Measurements from ENCODE around the gene HNMT.

Gene HNMT

GRCh38 chr2:137976274-137976673 is 12.0 kb downstream of the HNMT start:
- no peak for TF ChIP-seq CTCF (conservative IDR thresholded peaks at IDR 0.05)
- peak overlapping the region; percentile 93 for H3K27ac ChIP-seq

DNA sequence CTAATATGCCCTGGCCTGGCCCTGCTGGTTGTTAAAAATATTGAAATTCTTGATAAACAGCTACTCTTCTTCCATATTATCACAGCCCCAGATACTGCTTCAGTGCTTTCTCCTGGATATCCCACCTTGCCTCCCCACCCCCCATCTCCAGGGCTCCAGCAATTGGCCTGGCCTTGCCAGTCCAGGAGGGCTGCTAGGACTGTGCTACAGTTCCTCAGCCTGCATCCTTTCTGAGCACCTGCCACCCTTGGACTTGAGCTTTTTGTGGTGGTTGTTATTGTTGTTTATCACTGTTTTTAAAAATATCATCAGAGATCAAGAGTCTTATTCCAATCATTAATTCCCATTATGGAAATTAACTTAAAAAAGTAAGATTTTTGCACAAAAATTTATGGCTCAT is 13.5 kb downstream of the HNMT start:
- TF ChIP-seq CTCF (conservative IDR thresholded peaks at IDR 0.05), result no peak
- peak overlapping the region; percentile 93; the same call in 1 of the 2 replicates for H3K27ac ChIP-seq

GRCh38 chr2:137980459-137980858 is 16.2 kb downstream of the HNMT start:
- no peak for TF ChIP-seq CTCF (conservative IDR thresholded peaks at IDR 0.05)

DNA sequence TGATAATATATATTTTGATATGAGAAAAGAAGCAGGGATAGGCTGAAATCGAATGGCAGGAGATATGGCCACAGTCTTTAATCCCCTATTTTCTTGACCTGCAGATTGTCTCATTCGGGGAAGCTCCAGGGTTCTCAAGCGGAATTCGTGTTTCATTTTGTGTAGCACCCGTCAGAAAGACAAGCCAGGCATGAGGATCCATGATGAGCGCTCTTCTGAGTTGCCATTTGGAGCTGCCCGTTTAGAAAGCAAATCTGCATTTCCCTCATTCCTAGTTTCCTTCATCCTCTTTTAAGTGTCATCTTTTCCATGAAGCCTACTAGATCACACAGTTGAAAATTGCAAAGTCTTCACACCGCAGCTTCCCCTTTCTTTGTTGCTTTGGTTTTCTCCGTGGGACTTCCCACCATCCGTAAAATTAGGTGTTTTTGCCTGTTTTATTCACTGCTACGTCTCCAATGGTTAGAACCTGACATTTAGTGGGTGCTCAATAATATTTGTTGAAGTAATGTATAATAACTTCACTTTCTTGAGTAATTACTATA is 16.9 kb downstream of the HNMT start:
- H3K27ac ChIP-seq, result no peak overlapping the region
- TF ChIP-seq CTCF (conservative IDR thresholded peaks at IDR 0.05), result no peak

More at GRCh38 chr2:137980459-137980858, 16.2 kb downstream of the HNMT start:
- no peak overlapping the region for H3K27ac ChIP-seq

GRCh38 chr2:137983581-137983980 is 19.3 kb downstream of the HNMT start:
- no peak overlapping the region for H3K27ac ChIP-seq
- TF ChIP-seq CTCF (conservative IDR thresholded peaks at IDR 0.05), result no peak

DNA sequence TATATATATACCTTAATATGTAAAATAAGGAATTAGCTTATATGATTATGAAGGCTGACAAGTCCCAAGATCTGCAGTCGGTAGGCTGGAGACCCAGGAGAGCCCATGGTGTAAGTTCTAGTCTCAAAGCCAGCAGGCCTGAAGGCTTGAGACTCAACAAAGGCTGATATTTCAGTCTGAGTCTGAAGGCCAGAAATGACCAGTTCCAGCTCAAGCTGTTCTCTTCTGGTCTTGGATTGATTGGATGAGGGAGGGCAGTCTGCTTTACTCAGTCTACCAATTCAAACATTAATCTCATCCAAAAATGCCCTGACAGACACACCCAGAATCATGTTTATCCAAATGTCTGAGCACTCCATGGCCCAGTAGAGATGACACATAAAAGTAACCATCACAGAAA is 22.0 kb downstream of the HNMT start:
- no peak for TF ChIP-seq CTCF (conservative IDR thresholded peaks at IDR 0.05)

GRCh38 chr2:137987011-137987410 is 22.7 kb downstream of the HNMT start:
- no peak for TF ChIP-seq CTCF (conservative IDR thresholded peaks at IDR 0.05)
- H3K27ac ChIP-seq, result no peak overlapping the region

More for the DNA sequence above, 22.0 kb downstream of the HNMT start:
- no peak overlapping the region for H3K27ac ChIP-seq
